IMR-90 (cell line): ENCODE measurements around the gene SLC2A3. TPM values are rescaled to one million over a fixed set of nuclear protein-coding genes. Genes with fewer than 3 reads are reported as not detected.
A peak's percentile ranks its signal among the peaks of the same experiment; 100 is the strongest.

Source experiments
- ATAC-seq: fragments of 200-7000 bp; cut with Tn5 transposase; 2 replicates; pipeline ENCODE4 v1.9.1; 2020; ENCODE audit warnings: low read depth, mild to moderate bottlenecking, moderate library complexity
- BruUV-seq: library from RNA; stranded (reverse); fragments of 400-500 nt; replicated peaks from 2 replicates; lab custom pipeline; 2021; lab: Mats Ljungman, UMichigan
- CTCF ChIA-PET: fragments of 300-600 bp; formaldehyde crosslinking; extraction: SDS; loops from one replicate; lab custom pipeline; 2021; ENCODE audit warnings: antibody characterized with exemption; lab: Yijun Ruan, JAX
- POLR2A ChIA-PET: fragments of 300-600 bp; sonication (Branson Sonifier 250); formaldehyde crosslinking; loops from one replicate; lab custom pipeline; 2022; ENCODE audit warnings: antibody characterized with exemption; ENCODE audit not compliant: unreplicated experiment; lab: Charles Lee
- DNase-seq: peaks from one replicate; pipeline ENCODE4 v3.0.0; 2013
- H2AFZ ChIP-seq: replicated peaks from 2 replicates; pipeline ENCODE3; 2013; ENCODE audit warnings: low read length, mild to moderate bottlenecking; ENCODE audit not compliant: poor library complexity
- H2AK5ac ChIP-seq: 2 replicates; pipeline ENCODE4 v1.6.1; 2013; ENCODE audit warnings: low read depth, low read length, inconsistent platforms
- H2AK9ac ChIP-seq: replicated peaks from 2 replicates; pipeline ENCODE3; 2013; ENCODE audit warnings: mild to moderate bottlenecking, low read depth, low read length, moderate library complexity; ENCODE audit not compliant: poor library complexity
- H2BK120ac ChIP-seq: 2 replicates; pipeline ENCODE4 v1.6.1; 2013; ENCODE audit warnings: low read depth, low read length, inconsistent platforms
- H2BK15ac ChIP-seq: 3 replicates; pipeline ENCODE4 v1.6.1; 2013; ENCODE audit warnings: low read depth, low read length, inconsistent platforms
- H2BK20ac ChIP-seq: 2 replicates; pipeline ENCODE4 v1.6.1; 2013; ENCODE audit warnings: low read depth, mild to moderate bottlenecking, inconsistent platforms, low read length, moderate library complexity
- H2BK5ac ChIP-seq: 2 replicates; pipeline ENCODE4 v1.6.1; 2013; ENCODE audit warnings: mild to moderate bottlenecking, low read depth, low read length, inconsistent platforms; ENCODE audit not compliant: poor library complexity, severe bottlenecking
- H3K14ac ChIP-seq: replicated peaks from 2 replicates; pipeline ENCODE4 v1.6.1; 2013; ENCODE audit warnings: low read depth, low read length, inconsistent platforms
- H3K18ac ChIP-seq: 2 replicates; pipeline ENCODE4 v1.6.1; 2013; ENCODE audit warnings: low read depth, low read length, control low read depth
- H3K23ac ChIP-seq: 2 replicates; pipeline ENCODE4 v1.6.1; 2013; ENCODE audit warnings: low read depth, low read length, inconsistent platforms
- H3K27ac ChIP-seq: 2 replicates; pipeline ENCODE4 v1.5.1; 2013; ENCODE audit warnings: mild to moderate bottlenecking, control low read depth, low read length; ENCODE audit not compliant: insufficient read depth
- H3K27me3 ChIP-seq: 2 replicates; pipeline ENCODE4 v1.6.1; 2013; ENCODE audit warnings: low read length; ENCODE audit not compliant: control insufficient read depth, insufficient read depth
- H3K36me3 ChIP-seq: 2 replicates; pipeline ENCODE4 v1.6.1; 2013; ENCODE audit warnings: low read length, mixed read lengths; ENCODE audit not compliant: control insufficient read depth, insufficient read depth
- H3K4ac ChIP-seq: 2 replicates; pipeline ENCODE4 v1.6.1; 2013; ENCODE audit warnings: low read depth, low read length, inconsistent platforms
- H3K4me1 ChIP-seq: 2 replicates; pipeline ENCODE4 v1.6.1; 2013; ENCODE audit warnings: low read length, mixed read lengths; ENCODE audit not compliant: control insufficient read depth, insufficient read depth
- H3K4me2 ChIP-seq: 2 replicates; pipeline ENCODE4 v1.6.1; 2013; ENCODE audit warnings: low read depth, mild to moderate bottlenecking, control low read depth, low read length, moderate library complexity
- H3K4me3 ChIP-seq: 2 replicates; pipeline ENCODE4 v1.5.1; 2013; ENCODE audit warnings: low read depth, mild to moderate bottlenecking, control low read depth, low read length, moderate library complexity; ENCODE audit not compliant: insufficient read depth
- H3K56ac ChIP-seq: 2 replicates; pipeline ENCODE4 v1.6.1; 2013; ENCODE audit warnings: low read length, inconsistent platforms; ENCODE audit not compliant: insufficient read depth; ENCODE audit errors: extremely low read depth
- H3K79me1 ChIP-seq, 2 experiments: 2 replicates each; pipeline ENCODE4 v1.6.1; 2013; ENCODE audit warnings: low read length in 2 of 2, inconsistent platforms in 1 of 2, low read depth in 1 of 2
- H3K9ac ChIP-seq: 2 replicates; pipeline ENCODE4 v1.6.1; 2013; ENCODE audit warnings: low read depth, low read length, control low read depth
- H3K9me1 ChIP-seq: 2 replicates; pipeline ENCODE4 v1.6.1; 2013; ENCODE audit warnings: low read length, inconsistent platforms; ENCODE audit not compliant: insufficient read depth
- H3K9me3 ChIP-seq: 2 replicates; pipeline ENCODE4 v1.6.1; 2013; ENCODE audit warnings: low read length; ENCODE audit not compliant: control insufficient read depth, insufficient read depth
- H4K20me1 ChIP-seq: 2 replicates; pipeline ENCODE4 v1.6.1; 2013; ENCODE audit warnings: low read length, inconsistent platforms; ENCODE audit not compliant: insufficient read depth
- H4K5ac ChIP-seq: 2 replicates; pipeline ENCODE4 v1.6.1; 2013; ENCODE audit warnings: mild to moderate bottlenecking, low read depth, low read length, control low read depth
- H4K8ac ChIP-seq, 2 experiments: 2 replicates each; pipeline ENCODE4 v1.6.1; 2013; ENCODE audit warnings: low read depth in 2 of 2, low read length in 2 of 2, control low read depth in 1 of 2, inconsistent platforms in 1 of 2
- H4K91ac ChIP-seq: 2 replicates; pipeline ENCODE4 v1.6.1; 2013; ENCODE audit warnings: low read depth, low read length, inconsistent platforms; ENCODE audit not compliant: insufficient read depth
- BHLHE40 ChIP-seq: fragments of 150-350 bp; IDR thresholded peaks from 2 replicates; pipeline ENCODE4 v1.6.1; 2016; ENCODE audit warnings: mild to moderate bottlenecking, low read depth, low read length
- CEBPB ChIP-seq: IDR thresholded peaks from 2 replicates; pipeline ENCODE4 v1.6.1; 2012; ENCODE audit warnings: low read depth, low read length, improper control_type of control experiment
- CHD1 ChIP-seq: IDR thresholded peaks from 2 replicates; pipeline ENCODE4 v1.6.1; 2012; ENCODE audit warnings: low read depth, low read length, improper control_type of control experiment
- FOS ChIP-seq: fragments of 150-350 bp; IDR thresholded peaks from 2 replicates; pipeline ENCODE4 v1.6.1; 2016; ENCODE audit warnings: low read depth, low read length
- MAFK ChIP-seq: IDR thresholded peaks from 2 replicates; pipeline ENCODE4 v1.6.1; 2012; ENCODE audit warnings: low read depth, low read length, improper control_type of control experiment
- MAZ ChIP-seq: IDR thresholded peaks from 2 replicates; pipeline ENCODE4 v1.6.1; 2012; ENCODE audit warnings: low read depth, mild to moderate bottlenecking, low read length, improper control_type of control experiment, moderate library complexity, borderline replicate concordance
- MXI1 ChIP-seq: IDR thresholded peaks from 2 replicates; pipeline ENCODE4 v1.6.1; 2012; ENCODE audit warnings: low read depth, mild to moderate bottlenecking, low read length, moderate library complexity, borderline replicate concordance
- NFE2L2 ChIP-seq: fragments of 150-350 bp; IDR thresholded peaks from 2 replicates; pipeline ENCODE4 v1.6.1; 2016; ENCODE audit warnings: low read depth, mild to moderate bottlenecking, low read length
- POLR2A ChIP-seq: IDR thresholded peaks from 2 replicates; pipeline ENCODE4 v1.6.1; 2012; ENCODE audit warnings: mild to moderate bottlenecking, low read depth, low read length
- RAD21 ChIP-seq: IDR thresholded peaks from 2 replicates; pipeline ENCODE4 v1.6.1; 2012; ENCODE audit warnings: low read length, improper control_type of control experiment
- RCOR1 ChIP-seq: IDR thresholded peaks from 2 replicates; pipeline ENCODE4 v1.6.1; 2012; ENCODE audit warnings: mild to moderate bottlenecking, low read length, improper control_type of control experiment; ENCODE audit not compliant: insufficient replicate concordance
- RFX5 ChIP-seq: IDR thresholded peaks from 2 replicates; pipeline ENCODE4 v1.8.0; 2012; ENCODE audit warnings: low read depth, mild to moderate bottlenecking, low read length, moderate library complexity
- WGBS, 2 experiments: methylation state at CpG; one replicate each; pipeline versions ENCODE4 v1.1.5 to v1.1.7; 2013; ENCODE audit warnings: missing lambda C conversion rate in 2 of 2; ENCODE audit not compliant: insufficient read length in 1 of 2; ENCODE audit errors: extremely low coverage in 2 of 2; 5-methylcytosine and 5-hydroxymethylcytosine counted together
- dilution Hi-C: fragments of 300-500 bp; cut with HindIII; formaldehyde crosslinking; loops from one replicate; pipeline ENCODE4 v1.14.3; 2018; ENCODE audit warnings: low sequenced_read_pairs; ENCODE audit not compliant: unreplicated experiment
- in situ Hi-C: fragments of 300-500 bp; cut with MboI; formaldehyde crosslinking; loops from 3 replicates; pipeline ENCODE4 v1.14.3; 2019; ENCODE audit warnings: low sequenced_read_pairs, inconsistent platforms, mixed read lengths
- intact Hi-C: fragments of 100-400 bp; cut with micrococcal nuclease; formaldehyde crosslinking; loops from 2 replicates; pipeline ENCODE4 v1.10.0; 2022
- polyA plus RNA-seq, 3 experiments: library from polyadenylated mRNA; depleted of rRNA; stranded (reverse); fragments of >200 nt; gene quantifications; 2 replicates each; pipeline ENCODE4 v1.2.3, GENCODE V29; 2012; ENCODE audit warnings: low replicate concordance in 1 of 3
- total RNA-seq: library from RNA; depleted of rRNA; stranded (reverse); fragments of >200 nt; gene quantifications from 2 replicates; pipeline ENCODE4 v1.2.3, GENCODE V29; 2012
- TF ChIP-seq, protein P1 (sequence below): fragments of 150-350 bp; IDR thresholded peaks from 2 replicates; pipeline ENCODE4 v1.6.1; 2016; ENCODE audit warnings: low read depth, mild to moderate bottlenecking, low read length, moderate library complexity, borderline replicate concordance
- TF ChIP-seq, protein P2 (sequence below): fragments of 150-350 bp; IDR thresholded peaks from 2 replicates; pipeline ENCODE4 v1.6.1; 2017; ENCODE audit warnings: mild to moderate bottlenecking, antibody characterized with exemption, low read length, low read depth
- TF ChIP-seq, protein P3 (sequence below): conservative IDR thresholded peaks from 2 replicates; pipeline ENCODE4 v1.5.1; 2012; ENCODE audit warnings: mild to moderate bottlenecking, low read depth, low read length, improper control_type of control experiment

The SLC2A3 gene
- total and polyA plus RNA-seq, 2 of the 4 experiments (the other 2 are of a cell fraction), result 46.1 to 54.8 TPM

DNA sequence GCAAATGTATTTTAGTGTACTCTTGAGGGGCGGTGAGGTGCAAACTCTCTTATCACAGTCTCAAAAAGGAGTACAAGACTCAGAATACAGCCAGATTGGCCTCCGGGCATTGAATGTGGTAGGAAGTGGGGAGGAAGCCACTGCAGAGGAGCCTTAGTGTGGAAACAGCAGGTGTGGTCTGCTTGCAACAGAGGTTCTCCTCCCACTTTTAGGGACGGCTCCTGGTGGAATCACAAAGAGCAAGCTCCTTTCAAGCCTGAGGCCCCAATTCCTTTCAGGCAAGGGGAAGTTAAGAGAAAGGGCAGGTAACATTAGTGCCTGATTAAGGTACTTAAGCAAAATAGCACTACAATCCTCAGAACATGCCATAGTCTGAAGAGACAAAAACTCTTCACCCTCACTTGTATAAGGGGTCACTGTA lies 23.7 kb upstream of the SLC2A3 start:
- no CpG with 5 or more reads among the region's 3 CpGs for WGBS, 2 experiments
- no peaks in the 10 kb centered on the region for H4K20me1 ChIP-seq
- intact Hi-C loops (loop anchor here (1.0 to 2.0 kb wide), 2 partner anchors 23 to 35 kb away; partner anchors contain the start of gene SLC2A3), dilution Hi-C loops (no loop called here), in situ Hi-C loops (no loop called here)
- peak overlapping the region; percentile 40; the same call in 2 of the 3 replicates for H2BK15ac ChIP-seq
- peak overlapping the region; percentile 17; the same call in 1 of the 2 replicates for H3K23ac ChIP-seq
- no peak for ATAC-seq
- DNase-seq, result no peak
- no TSS peak for BruUV-seq
- H2AFZ ChIP-seq, result no peak overlapping the region
- no peak overlapping the region for H3K4me2 ChIP-seq
- peak overlapping the region; percentile 51; the same call in 1 of the 2 replicates for H2BK20ac ChIP-seq
- H2AK5ac ChIP-seq, result peak overlapping the region; percentile 22; the same call in 1 of the 2 replicates
- peaks cover 3% of the 10 kb centered on the region; the same call in 1 of the 2 replicates for H3K9me1 ChIP-seq
- peak overlapping the region; percentile 71; the same call in 1 of the 2 replicates for H3K14ac ChIP-seq
- no peak overlapping the region for H2BK5ac ChIP-seq
- H2AK9ac ChIP-seq, result no peak overlapping the region
- H3K9ac ChIP-seq, result no peak overlapping the region; the same call in 1 of the 2 replicates
- H2BK120ac ChIP-seq, result peak overlapping the region; percentile 11; the same call in 1 of the 2 replicates
- H3K9me3 ChIP-seq, result no peaks in the 10 kb centered on the region
- H3K4ac ChIP-seq, result peak overlapping the region; percentile 12; the same call in 1 of the 2 replicates
- peaks cover 14% of the 10 kb centered on the region for H3K4me1 ChIP-seq
- H3K4me3 ChIP-seq, result no peak overlapping the region
- peak overlapping the region; percentile 39 for H4K91ac ChIP-seq
- H4K8ac ChIP-seq, result peak overlapping the region in 1 of 2 experiments; percentile 28; a peak in 2 of 4 replicates
- ChIA-PET POLR2A (interaction anchor here (2.2 kb wide), 1 partner anchor 24 kb away, joined by 81 read pairs; the partner anchor contains the start of gene SLC2A3), CTCF (interaction anchor here (1.4 to 2.1 kb wide), 3 partner anchors 23 to 36 kb away, joined by 4 to 12 read pairs (median 9); partner anchors contain the start of gene SLC2A3)
- H3K27me3 ChIP-seq, result no peaks in the 10 kb centered on the region
- no peaks in the 10 kb centered on the region for H3K36me3 ChIP-seq
- peak overlapping the region; percentile 72 for H3K18ac ChIP-seq
- H3K79me1 ChIP-seq, result no peaks in the 10 kb centered on the region; a peak in 1 of 4 replicates
- H3K27ac ChIP-seq, result no peak overlapping the region; the same call in 1 of the 2 replicates
- H3K56ac ChIP-seq, result no peak overlapping the region
- peak overlapping the region; percentile 53; the same call in 1 of the 2 replicates for H4K5ac ChIP-seq
- no peak for TF ChIP-seq POLR2A
- TF ChIP-seq, protein P1, sequence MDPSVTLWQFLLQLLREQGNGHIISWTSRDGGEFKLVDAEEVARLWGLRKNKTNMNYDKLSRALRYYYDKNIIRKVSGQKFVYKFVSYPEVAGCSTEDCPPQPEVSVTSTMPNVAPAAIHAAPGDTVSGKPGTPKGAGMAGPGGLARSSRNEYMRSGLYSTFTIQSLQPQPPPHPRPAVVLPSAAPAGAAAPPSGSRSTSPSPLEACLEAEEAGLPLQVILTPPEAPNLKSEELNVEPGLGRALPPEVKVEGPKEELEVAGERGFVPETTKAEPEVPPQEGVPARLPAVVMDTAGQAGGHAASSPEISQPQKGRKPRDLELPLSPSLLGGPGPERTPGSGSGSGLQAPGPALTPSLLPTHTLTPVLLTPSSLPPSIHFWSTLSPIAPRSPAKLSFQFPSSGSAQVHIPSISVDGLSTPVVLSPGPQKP, result no peak
- TF ChIP-seq RAD21, result no peak
- TF ChIP-seq FOS, result no peak
- TF ChIP-seq RFX5, result no peak
- no peak for TF ChIP-seq MAZ
- TF ChIP-seq, protein P2, sequence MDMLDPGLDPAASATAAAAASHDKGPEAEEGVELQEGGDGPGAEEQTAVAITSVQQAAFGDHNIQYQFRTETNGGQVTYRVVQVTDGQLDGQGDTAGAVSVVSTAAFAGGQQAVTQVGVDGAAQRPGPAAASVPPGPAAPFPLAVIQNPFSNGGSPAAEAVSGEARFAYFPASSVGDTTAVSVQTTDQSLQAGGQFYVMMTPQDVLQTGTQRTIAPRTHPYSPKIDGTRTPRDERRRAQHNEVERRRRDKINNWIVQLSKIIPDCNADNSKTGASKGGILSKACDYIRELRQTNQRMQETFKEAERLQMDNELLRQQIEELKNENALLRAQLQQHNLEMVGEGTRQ, result no peak
- TF ChIP-seq MAFK, result no peak
- TF ChIP-seq, protein P3, sequence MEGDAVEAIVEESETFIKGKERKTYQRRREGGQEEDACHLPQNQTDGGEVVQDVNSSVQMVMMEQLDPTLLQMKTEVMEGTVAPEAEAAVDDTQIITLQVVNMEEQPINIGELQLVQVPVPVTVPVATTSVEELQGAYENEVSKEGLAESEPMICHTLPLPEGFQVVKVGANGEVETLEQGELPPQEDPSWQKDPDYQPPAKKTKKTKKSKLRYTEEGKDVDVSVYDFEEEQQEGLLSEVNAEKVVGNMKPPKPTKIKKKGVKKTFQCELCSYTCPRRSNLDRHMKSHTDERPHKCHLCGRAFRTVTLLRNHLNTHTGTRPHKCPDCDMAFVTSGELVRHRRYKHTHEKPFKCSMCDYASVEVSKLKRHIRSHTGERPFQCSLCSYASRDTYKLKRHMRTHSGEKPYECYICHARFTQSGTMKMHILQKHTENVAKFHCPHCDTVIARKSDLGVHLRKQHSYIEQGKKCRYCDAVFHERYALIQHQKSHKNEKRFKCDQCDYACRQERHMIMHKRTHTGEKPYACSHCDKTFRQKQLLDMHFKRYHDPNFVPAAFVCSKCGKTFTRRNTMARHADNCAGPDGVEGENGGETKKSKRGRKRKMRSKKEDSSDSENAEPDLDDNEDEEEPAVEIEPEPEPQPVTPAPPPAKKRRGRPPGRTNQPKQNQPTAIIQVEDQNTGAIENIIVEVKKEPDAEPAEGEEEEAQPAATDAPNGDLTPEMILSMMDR, result no peak
- no peak for TF ChIP-seq NFE2L2
- no peak for TF ChIP-seq RCOR1
- TF ChIP-seq BHLHE40, result no peak
- no peak for TF ChIP-seq MXI1
- no peak for TF ChIP-seq CEBPB
- TF ChIP-seq CHD1, result no peak
